Measurements from ENCODE around the gene CADM3. TPM values are rescaled to one million over a fixed set of nuclear protein-coding genes. Genes with fewer than 3 reads are reported as not detected.

CADM3 gene
- total RNA-seq, 1 experiment from 2014 or later = not detected

- H3K27ac ChIP-seq = no peak overlapping the region
- ChIA-PET POLR2A (ENCODE audit: unreplicated experiment) (no interaction called here), CTCF (no interaction called here)
- no peak overlapping the region for H2AFZ ChIP-seq
- TF ChIP-seq CTCF (conservative IDR thresholded peaks at IDR 0.05) (no peak), EZH2 (IDR thresholded peaks at IDR 0.05; ENCODE audit: low read depth) (no peak)
- intact Hi-C loops (cut with micrococcal nuclease; ENCODE audit: unreplicated experiment) = no loop called here
- 0 out of 2 replicates have a peak, but pooled peaks cover 2% of the 10 kb centered on the region for H3K27me3 ChIP-seq (ENCODE audit: insufficient read depth, low read depth)
- H3K36me3 ChIP-seq (ENCODE audit: low read depth) = no peaks in the 10 kb centered on the region
- no peaks in the 10 kb centered on the region for H3K4me1 ChIP-seq (replicated peaks; ENCODE audit: insufficient read depth)
- DNase-seq = peak in 1 of 2 experiments; percentile 40
- H3K9me2 ChIP-seq (ENCODE audit: insufficient read depth) = no peaks in the 10 kb centered on the region
- no peaks in the 10 kb centered on the region for H4K20me1 ChIP-seq (ENCODE audit: insufficient read depth)
- H3F3A ChIP-seq (ENCODE audit: insufficient read depth, low read depth) = no peaks in the 10 kb centered on the region
- no peaks in the 10 kb centered on the region for H3K9me3 ChIP-seq (ENCODE audit: insufficient read depth, low read depth)
- no peaks in the 10 kb centered on the region for H3K79me2 ChIP-seq (ENCODE audit: low read depth)
- no TSS peak for BruUV-seq (replicated peaks)
- no peak overlapping the region for H3K4me3 ChIP-seq
- H3K4me2 ChIP-seq = no peak overlapping the region
These were observed 6.0 kb downstream of the CADM3 start for GRCh38 chr1:159177272-159177907.

GRCh38 chr1:159179906-159180305 lies 8.5 kb downstream of the CADM3 start:
- Histone ChIP-seq H4K20me1 (ENCODE audit: insufficient read depth) (no peaks in the 10 kb centered on the region), H3K27me3 (ENCODE audit: insufficient read depth, low read depth) (0 out of 2 replicates have a peak, but pooled peaks cover 2% of the 10 kb centered on the region), H3K27ac (no peak overlapping the region), H3K36me3 (ENCODE audit: low read depth) (no peaks in the 10 kb centered on the region), H3F3A (ENCODE audit: insufficient read depth, low read depth) (no peaks in the 10 kb centered on the region), H2AFZ (no peak overlapping the region), H3K9me3 (ENCODE audit: insufficient read depth, low read depth) (no peaks in the 10 kb centered on the region), H3K4me2 (no peak overlapping the region), H3K4me1 (replicated peaks; ENCODE audit: insufficient read depth) (no peaks in the 10 kb centered on the region), H3K79me2 (ENCODE audit: low read depth) (no peaks in the 10 kb centered on the region), H3K9me2 (ENCODE audit: insufficient read depth) (no peaks in the 10 kb centered on the region), H3K4me3 (no peak overlapping the region)
- intact Hi-C loops (cut with micrococcal nuclease; ENCODE audit: unreplicated experiment) = no loop called here
- CTCF ChIA-PET = no interaction called here
- no peak for DNase-seq
- no peak for TF ChIP-seq EZH2 (IDR thresholded peaks at IDR 0.05; ENCODE audit: low read depth)
- TF ChIP-seq CTCF (conservative IDR thresholded peaks at IDR 0.05) = no peak
- BruUV-seq (replicated peaks) = no TSS peak
- POLR2A ChIA-PET (ENCODE audit: unreplicated experiment) = no interaction called here

- intact Hi-C loops (cut with micrococcal nuclease; ENCODE audit: unreplicated experiment) = no loop called here
- DNase-seq = no peak
- Histone ChIP-seq H3K27me3 (ENCODE audit: insufficient read depth, low read depth) (0 out of 2 replicates have a peak, but pooled peaks cover 8% of the 10 kb centered on the region), H3K27ac (no peak overlapping the region), H3K9me2 (ENCODE audit: insufficient read depth) (no peaks in the 10 kb centered on the region), H4K20me1 (ENCODE audit: insufficient read depth) (no peaks in the 10 kb centered on the region), H3K4me3 (no peak overlapping the region), H3K36me3 (ENCODE audit: low read depth) (no peaks in the 10 kb centered on the region), H3K79me2 (ENCODE audit: low read depth) (no peaks in the 10 kb centered on the region), H3F3A (ENCODE audit: insufficient read depth, low read depth) (no peaks in the 10 kb centered on the region), H3K4me2 (no peak overlapping the region), H2AFZ (no peak overlapping the region), H3K4me1 (replicated peaks; ENCODE audit: insufficient read depth) (no peaks in the 10 kb centered on the region), H3K9me3 (ENCODE audit: insufficient read depth, low read depth) (no peaks in the 10 kb centered on the region)
- BruUV-seq (replicated peaks) = no TSS peak
- ChIA-PET POLR2A (ENCODE audit: unreplicated experiment) (no interaction called here), CTCF (no interaction called here)
- TF ChIP-seq CTCF (conservative IDR thresholded peaks at IDR 0.05) = no peak
- TF ChIP-seq EZH2 (IDR thresholded peaks at IDR 0.05; ENCODE audit: low read depth) = no peak
These were observed 9.1 kb downstream of the CADM3 start for GRCh38 chr1:159180516-159180915.

Measured in PC-9 (cell line).